ENCODE results near the gene PRSS23.

The PRSS23 gene

GRCh38 chr11:86849679-86850078 lies 49.3 kb downstream of the PRSS23 start:
- no peak for DNase-seq (ENCODE audit: low spot score)
- Histone ChIP-seq H3K36me3 (replicated peaks in 1 of 2; ENCODE audit: control insufficient read depth in 2 of 2, insufficient read depth in 2 of 2, low read length in 2 of 2) (peaks cover 4 to 46% of the 10 kb centered on the region in 2 donors), H2BK120ac (ENCODE audit: low read depth, low read length) (no peak overlapping the region), H3K18ac (ENCODE audit: low read length) (no peak overlapping the region), H2BK15ac (ENCODE audit: low read length) (no peak overlapping the region), H3K9me3 (replicated peaks in 1 of 2; ENCODE audit: control insufficient read depth in 2 of 2, insufficient read depth in 1 of 2, low read depth in 1 of 2, low read length in 2 of 2) (no peaks in the 10 kb centered on the region), H2AFZ (ENCODE audit: low read length) (no peak overlapping the region), H3K9ac (ENCODE audit: low read depth, low read length, poor library complexity) (no peak overlapping the region), H2BK12ac (ENCODE audit: low read length) (no peak overlapping the region), H4K91ac (ENCODE audit: low read depth, low read length, poor library complexity) (no peak overlapping the region), H3K4me3 (ENCODE audit: low read length in 2 of 2) (no peak overlapping the region), H3K4ac (ENCODE audit: low read length) (no peak overlapping the region), H2BK5ac (ENCODE audit: low read length) (no peak overlapping the region), H3K4me2 (ENCODE audit: insufficient read depth, low read length, poor library complexity, severe bottlenecking) (no peak overlapping the region), H4K8ac (ENCODE audit: low read depth, low read length) (no peak overlapping the region), H3K27ac (replicated peaks; ENCODE audit: low read length) (no peak overlapping the region), H3K23ac (ENCODE audit: low read depth, low read length, poor library complexity) (no peak overlapping the region), H2AK5ac (ENCODE audit: low read depth, low read length) (no peak overlapping the region), H3K27me3 (ENCODE audit: control insufficient read depth in 3 of 3, insufficient read depth in 3 of 3, low read depth in 1 of 3, low read length in 3 of 3) (no peaks in the 10 kb centered on the region), H3K79me1 (ENCODE audit: low read depth, low read length) (no peaks in the 10 kb centered on the region), H3K4me1 (ENCODE audit: control insufficient read depth in 2 of 2, insufficient read depth in 1 of 2, low read depth in 1 of 2, low read length in 2 of 2) (peaks cover 0 to 2% of the 10 kb centered on the region in 2 donors), H3K14ac (ENCODE audit: low read length) (no peak overlapping the region)
- WGBS, 2 donors (ENCODE audit: extremely low coverage in 2 of 2, insufficient read length in 2 of 2, insufficient replicate concordance in 1 of 2): no CpG with 5 or more reads among the region's 2 CpGs
